Measurements from ENCODE around the gene TSPAN33.
"Not testable (repeated sequence)": the region's sequence is repeated elsewhere in the genome, so short reads cannot be mapped to it uniquely, and the experiment has no call there.

TSPAN33 gene

DNA sequence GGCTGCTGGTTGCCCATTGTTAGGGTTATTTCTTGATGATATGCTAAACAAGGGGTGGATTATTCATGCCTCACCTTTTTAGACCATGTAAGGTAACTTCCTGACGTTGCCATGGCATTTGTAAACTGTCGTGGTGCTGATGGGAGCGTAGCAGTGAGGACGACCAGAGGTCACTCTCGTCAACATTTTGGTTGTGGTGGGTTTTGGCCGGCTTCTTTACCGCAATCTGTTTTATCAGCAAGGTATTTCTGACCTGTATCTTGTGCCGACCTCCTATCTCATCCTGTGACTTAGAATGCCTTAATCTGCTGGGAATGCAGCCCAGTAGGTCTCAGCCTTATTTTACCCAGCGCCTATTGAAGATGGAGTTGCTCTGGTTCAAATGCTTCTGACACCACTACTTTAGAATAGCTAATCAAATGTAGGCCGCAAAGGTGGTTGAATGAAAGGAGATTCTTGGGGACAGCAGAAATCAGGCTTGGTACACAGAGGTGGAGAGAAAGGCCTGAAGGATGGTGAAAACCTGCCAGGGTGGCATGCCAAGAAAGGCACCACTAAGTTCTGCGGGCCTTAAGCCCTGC lies 26.0 kb downstream of the TSPAN33 start:
- no peak for DNase-seq

DNA sequence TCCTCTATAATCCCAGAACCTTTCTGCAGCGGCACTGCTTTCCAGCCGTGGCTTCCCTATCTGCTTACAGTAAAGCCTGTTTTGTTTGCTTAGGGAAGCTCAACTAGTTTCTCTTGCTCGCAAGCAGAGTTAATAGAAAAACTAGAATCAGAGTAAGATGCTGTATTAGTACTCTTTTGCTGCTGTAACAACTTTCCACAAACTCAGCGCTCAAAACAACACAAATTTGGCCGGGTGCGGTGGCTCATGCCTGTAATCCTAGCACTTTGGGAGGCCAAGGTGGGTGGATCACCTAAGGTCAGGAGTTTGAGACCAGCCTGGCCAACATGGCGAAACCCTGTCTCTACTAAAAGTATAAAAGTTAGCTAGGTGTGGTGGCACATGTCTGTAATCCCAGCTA lies 29.4 kb downstream of the TSPAN33 start:
- not testable (repeated sequence) for DNase-seq

GRCh38 chr7:129176916-129177710 lies 32.6 kb downstream of the TSPAN33 start:
- peak; percentile 12 for DNase-seq

DNA sequence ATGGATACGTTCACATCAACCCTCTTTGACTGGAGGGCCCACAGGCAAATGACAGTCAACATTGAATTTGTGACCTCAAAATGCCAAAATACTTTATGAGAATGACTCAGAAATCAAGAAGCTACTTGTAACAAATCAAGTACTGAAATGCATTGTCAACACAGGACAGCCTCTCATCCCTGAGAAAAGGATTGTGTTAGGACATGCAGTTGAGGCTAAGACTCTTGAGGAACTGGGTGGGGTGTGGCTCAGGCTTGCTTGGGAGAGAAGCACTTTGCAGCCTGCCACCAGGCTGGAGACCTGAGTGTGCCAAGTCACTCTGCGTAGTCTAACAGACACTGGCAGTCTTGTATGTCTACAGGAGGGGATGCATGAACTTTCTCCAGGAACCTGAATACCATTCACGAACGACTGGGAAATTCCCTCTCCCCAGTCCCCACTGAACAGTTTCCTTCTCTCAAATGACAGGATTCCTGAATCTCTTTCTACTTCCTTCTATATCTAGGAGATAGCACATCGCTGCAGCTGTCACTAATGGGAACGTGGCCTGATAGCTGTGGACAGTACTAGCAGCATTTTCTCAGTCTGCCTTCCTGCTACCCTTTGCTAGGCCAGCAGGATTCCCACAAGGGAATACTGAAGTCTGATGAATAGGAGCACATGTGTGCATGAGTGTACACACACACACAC lies 40.6 kb downstream of the TSPAN33 start:
- peak; percentile 10 for DNase-seq

- DNase-seq = no peak
Observed at GRCh38 chr7:129186749-129187260, 42.3 kb downstream of the TSPAN33 start.

- DNase-seq = no peak
Observed at GRCh38 chr7:129187681-129188371, 43.3 kb downstream of the TSPAN33 start.

GRCh38 chr7:129188372-129188891 lies 43.9 kb downstream of the TSPAN33 start, which contains the start of gene SMO:
Gene SMO, plus strand, starts transcription at chr7:129188633. Its CDS starts 519 bp downstream, at chr7:129189152.
- peak; percentile 62 for DNase-seq

DNA sequence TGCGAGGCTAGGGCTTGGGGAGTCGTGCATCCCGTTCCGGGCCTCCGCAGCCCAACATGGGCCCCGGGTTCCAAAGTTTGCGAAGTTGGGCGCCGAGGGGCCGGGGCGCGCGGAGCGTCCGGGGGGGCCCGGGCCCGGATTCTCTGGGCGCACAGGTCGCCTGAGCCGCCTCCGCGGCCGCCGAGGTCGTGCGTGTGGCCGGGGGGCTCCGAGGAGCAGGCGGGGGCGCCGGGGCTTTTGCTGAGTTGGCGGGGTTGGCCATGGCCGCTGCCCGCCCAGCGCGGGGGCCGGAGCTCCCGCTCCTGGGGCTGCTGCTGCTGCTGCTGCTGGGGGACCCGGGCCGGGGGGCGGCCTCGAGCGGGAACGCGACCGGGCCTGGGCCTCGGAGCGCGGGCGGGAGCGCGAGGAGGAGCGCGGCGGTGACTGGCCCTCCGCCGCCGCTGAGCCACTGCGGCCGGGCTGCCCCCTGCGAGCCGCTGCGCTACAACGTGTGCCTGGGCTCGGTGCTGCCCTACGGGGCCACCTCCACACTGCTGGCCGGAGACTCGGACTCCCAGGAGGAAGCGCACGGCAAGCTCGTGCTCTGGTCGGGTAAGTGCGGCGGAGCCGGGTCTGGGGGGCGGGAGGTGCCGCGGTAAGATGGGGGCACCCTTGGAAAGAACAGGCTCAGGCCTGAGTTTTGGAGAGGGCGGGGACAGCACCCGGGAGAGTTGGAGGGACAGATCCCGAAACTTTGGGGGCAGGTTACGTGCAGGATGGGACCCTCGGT lies 44.6 kb downstream of the TSPAN33 start:
- DNase-seq = peak; percentile 27

DNA sequence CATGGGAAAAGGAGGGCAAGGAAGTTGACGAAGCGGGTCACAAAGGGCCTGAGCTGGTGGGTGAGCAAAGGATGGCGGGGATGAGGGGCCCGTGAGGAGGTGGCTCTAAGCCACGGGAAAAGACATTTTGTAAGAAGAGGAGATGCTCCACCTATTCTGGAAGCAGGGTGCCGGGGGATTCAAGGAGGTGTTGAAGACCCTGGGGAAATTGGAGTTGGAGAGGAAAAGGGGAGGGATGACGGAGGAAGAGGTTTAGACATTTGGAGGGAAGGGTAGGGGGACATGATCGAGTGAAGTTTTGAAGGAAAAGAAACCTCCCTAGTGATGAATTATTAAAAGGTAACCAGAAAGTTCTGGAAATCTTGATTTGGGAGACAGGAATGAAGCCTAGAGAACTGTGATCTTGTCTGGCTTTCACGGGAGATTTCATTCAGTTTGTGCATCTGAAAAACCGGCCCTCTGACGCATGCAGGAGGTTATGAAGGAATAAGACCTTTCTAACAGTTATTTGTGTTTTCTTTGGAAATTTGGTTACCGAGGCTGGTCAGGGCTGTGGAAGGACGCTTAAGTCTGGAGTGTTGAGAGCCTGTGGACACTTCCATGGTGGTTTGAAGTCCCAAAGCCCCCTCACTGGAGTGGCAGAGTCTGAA lies 45.3 kb downstream of the TSPAN33 start:
- no peak for DNase-seq

GRCh38 chr7:129191272-129191671 lies 46.8 kb downstream of the TSPAN33 start:
- no peak for DNase-seq

DNA sequence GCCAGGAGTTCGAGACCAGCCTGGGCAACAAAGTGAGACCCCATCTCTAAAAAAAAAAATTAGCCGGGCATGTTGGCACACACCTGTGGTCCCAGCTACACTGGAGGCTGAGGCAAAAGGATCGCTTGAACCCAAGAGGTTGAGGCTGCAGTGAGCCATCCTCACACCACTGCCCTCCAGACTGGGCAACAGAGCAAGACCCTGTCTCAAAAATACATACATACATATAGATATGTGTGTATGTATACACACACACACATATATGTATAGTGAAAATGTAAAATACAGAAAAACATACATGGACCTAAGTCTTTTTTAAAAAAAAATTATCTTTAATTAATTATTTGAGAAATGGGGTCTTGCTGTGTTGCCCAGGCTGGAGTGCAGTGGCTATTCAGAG lies 49.4 kb downstream of the TSPAN33 start:
- no peak for DNase-seq

DNA sequence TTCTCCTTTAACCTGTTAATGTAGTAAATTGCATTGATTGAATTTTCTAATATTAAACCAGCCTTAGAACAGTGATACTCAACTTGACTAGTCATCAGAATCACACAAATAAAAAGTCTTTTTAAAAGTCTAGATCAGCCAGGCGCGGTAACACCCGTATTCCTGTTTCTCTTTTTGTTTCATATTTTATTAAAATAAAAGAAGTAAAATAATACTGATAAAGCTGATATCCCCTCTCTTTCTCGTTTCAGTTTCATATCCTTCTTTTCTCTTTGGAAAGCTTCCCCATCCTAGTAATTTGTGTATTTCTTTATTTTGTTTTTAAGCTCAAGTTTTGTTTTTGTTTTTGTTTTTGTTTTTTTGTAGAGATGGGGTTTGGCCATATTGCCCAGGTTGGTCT lies 53.3 kb downstream of the TSPAN33 start:
- DNase-seq = no peak

DNA sequence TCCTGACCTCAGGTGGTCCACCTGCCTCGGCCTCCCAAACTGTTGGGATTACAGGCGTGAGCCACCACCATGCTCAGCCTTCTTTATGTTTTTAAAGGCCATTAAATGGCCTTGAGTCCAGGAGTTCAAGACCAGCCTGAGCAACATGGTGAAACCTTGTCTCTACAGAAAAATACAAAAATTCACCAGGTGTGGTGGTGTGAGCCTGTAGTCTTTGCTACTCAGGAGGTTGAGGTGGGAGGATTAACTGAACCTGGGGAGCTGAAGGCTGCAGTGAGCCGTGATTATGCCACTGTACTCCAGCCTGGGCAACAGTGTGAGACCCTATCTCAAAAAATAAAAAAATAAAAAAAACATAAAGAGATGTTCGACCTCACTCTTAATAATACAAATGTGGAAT lies 54.9 kb downstream of the TSPAN33 start:
- no peak for DNase-seq

GRCh38 chr7:129202058-129202777 lies 57.7 kb downstream of the TSPAN33 start:
- DNase-seq = no peak

DNA sequence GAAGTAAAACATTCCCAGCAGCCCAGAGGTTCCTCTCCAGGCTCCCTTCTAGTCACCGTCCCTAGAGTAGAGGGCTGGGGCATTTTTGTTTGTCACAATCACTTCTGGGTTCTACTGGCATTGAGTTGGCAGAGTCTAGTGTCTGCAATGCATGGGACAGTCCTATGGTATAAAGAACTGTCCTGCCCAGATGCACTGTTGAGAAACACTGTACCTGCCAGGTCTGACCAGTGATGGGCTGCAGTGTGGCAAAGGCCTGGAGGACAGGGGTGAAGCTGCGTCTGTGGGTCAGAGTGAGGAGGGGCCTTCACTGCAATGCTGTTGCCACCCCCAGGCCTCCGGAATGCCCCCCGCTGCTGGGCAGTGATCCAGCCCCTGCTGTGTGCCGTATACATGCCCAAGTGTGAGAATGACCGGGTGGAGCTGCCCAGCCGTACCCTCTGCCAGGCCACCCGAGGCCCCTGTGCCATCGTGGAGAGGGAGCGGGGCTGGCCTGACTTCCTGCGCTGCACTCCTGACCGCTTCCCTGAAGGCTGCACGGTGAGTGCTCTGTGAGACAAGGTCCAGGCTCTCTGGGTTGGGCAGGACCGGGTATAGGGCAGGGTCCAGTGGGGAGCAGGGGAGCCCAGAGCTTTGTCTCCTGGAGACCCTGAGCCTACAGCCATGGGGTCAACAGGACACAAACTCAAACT lies 58.7 kb downstream of the TSPAN33 start:
- DNase-seq = no peak

DNA sequence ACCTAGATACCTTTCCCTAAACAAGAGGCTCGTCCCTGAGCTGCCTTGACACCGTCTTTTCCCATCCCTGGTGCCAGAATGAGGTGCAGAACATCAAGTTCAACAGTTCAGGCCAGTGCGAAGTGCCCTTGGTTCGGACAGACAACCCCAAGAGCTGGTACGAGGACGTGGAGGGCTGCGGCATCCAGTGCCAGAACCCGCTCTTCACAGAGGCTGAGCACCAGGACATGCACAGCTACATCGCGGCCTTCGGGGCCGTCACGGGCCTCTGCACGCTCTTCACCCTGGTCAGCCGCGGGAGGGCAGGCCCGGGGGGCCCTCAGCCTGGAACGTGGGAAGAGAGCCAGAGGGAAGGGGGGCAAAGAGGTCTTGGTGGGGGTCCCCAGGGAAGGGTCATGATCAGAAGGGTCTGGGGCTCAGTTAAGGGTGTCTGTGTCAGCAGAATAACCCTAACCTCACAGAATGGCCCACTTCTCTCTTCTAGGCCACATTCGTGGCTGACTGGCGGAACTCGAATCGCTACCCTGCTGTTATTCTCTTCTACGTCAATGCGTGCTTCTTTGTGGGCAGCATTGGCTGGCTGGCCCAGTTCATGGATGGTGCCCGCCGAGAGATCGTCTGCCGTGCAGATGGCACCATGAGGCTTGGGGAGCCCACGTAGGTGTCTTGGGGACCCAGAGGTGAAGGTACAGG lies 60.8 kb downstream of the TSPAN33 start:
- no peak for DNase-seq

- no peak for DNase-seq
Observed at GRCh38 chr7:129205987-129206785, 61.7 kb downstream of the TSPAN33 start.

DNA sequence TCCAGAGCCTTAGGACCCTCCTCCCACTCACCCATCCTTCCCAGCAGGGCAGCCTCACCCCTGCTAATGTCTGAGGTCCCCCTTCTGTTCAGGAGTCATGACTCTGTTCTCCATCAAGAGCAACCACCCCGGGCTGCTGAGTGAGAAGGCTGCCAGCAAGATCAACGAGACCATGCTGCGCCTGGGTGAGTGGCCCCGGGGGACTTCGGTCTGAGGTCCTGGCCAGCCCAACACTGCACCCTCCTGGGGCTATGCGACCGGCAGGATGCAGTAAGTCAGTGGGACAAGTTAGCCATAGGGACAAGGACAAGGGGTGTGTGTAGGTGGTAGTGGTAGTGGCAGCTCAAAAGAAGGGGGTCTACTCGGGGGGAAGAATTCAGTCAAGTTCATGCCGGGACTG lies 64.2 kb downstream of the TSPAN33 start:
- DNase-seq = no peak

All from fibroblast of skin of back (primary cell).